H9 (cell line): Measurements from ENCODE around the gene PLA1A. TPM values are rescaled to one million over a fixed set of nuclear protein-coding genes. Genes with fewer than 3 reads are reported as not detected.

Experiments
- DNase-seq: peaks from one replicate; pipeline ENCODE4 v3.0.0-alpha.2; 2017
- H2AFZ ChIP-seq: one replicate; pipeline ENCODE4 v1.6.1; 2013; ENCODE audit warnings: mild to moderate bottlenecking, low read length, control low read depth, moderate library complexity
- H2AK5ac ChIP-seq: 2 replicates; pipeline ENCODE4 v1.6.1; 2013; ENCODE audit warnings: low read length, control low read depth, mixed read lengths; ENCODE audit not compliant: insufficient read length
- H2BK120ac ChIP-seq: one replicate; pipeline ENCODE4 v1.6.1; 2013; ENCODE audit warnings: low read depth, mild to moderate bottlenecking, low read length, control low read depth, inconsistent platforms; ENCODE audit not compliant: poor library complexity, severe bottlenecking
- H2BK12ac ChIP-seq: 2 replicates; pipeline ENCODE4 v1.6.1; 2013; ENCODE audit warnings: low read length, control low read depth, mixed read lengths, low read depth; ENCODE audit not compliant: insufficient read length
- H2BK15ac ChIP-seq: 2 replicates; pipeline ENCODE4 v1.6.1; 2013; ENCODE audit warnings: low read depth, low read length, control low read depth
- H2BK20ac ChIP-seq: one replicate; pipeline ENCODE4 v1.6.1; 2013; ENCODE audit warnings: low read depth, mild to moderate bottlenecking, low read length, control low read depth, inconsistent platforms; ENCODE audit not compliant: poor library complexity, severe bottlenecking
- H2BK5ac ChIP-seq: 2 replicates; pipeline ENCODE4 v1.6.1; 2013; ENCODE audit warnings: low read length, control low read depth, mixed read lengths; ENCODE audit not compliant: insufficient read length
- H3K14ac ChIP-seq: 2 replicates; pipeline ENCODE4 v1.6.1; 2013; ENCODE audit warnings: low read length, control low read depth; ENCODE audit not compliant: insufficient read depth
- H3K18ac ChIP-seq: 2 replicates; pipeline ENCODE4 v1.6.1; 2013; ENCODE audit warnings: low read depth, mild to moderate bottlenecking, mixed read lengths, low read length, control low read depth; ENCODE audit not compliant: insufficient read length
- H3K23ac ChIP-seq: 2 replicates; pipeline ENCODE4 v1.6.1; 2013; ENCODE audit warnings: low read length, control low read depth, mixed read lengths, low read depth; ENCODE audit not compliant: insufficient read length
- H3K23me2 ChIP-seq: 2 replicates; pipeline ENCODE4 v1.6.1; 2013; ENCODE audit warnings: low read depth, mild to moderate bottlenecking, mixed read lengths, low read length, control low read depth; ENCODE audit not compliant: insufficient read length, poor library complexity, severe bottlenecking
- H3K27ac ChIP-seq: 2 replicates; pipeline ENCODE4 v1.5.1; 2013; ENCODE audit warnings: low read length, control low read depth, mixed read lengths, low read depth; ENCODE audit not compliant: insufficient read length
- H3K27me3 ChIP-seq: 2 replicates; pipeline ENCODE4 v1.6.1; 2013; ENCODE audit warnings: low read length, control low read depth, inconsistent platforms; ENCODE audit not compliant: insufficient read depth
- H3K4ac ChIP-seq: 2 replicates; pipeline ENCODE4 v1.6.1; 2013; ENCODE audit warnings: low read depth, mild to moderate bottlenecking, control low read depth, inconsistent platforms, low read length, moderate library complexity
- H3K4me1 ChIP-seq: 2 replicates; pipeline ENCODE4 v1.6.1; 2013; ENCODE audit warnings: low read length, control low read depth, inconsistent platforms; ENCODE audit not compliant: insufficient read depth
- H3K4me2 ChIP-seq: 2 replicates; pipeline ENCODE4 v1.6.1; 2013; ENCODE audit warnings: low read length, control low read depth, mixed read lengths; ENCODE audit not compliant: insufficient read length, insufficient read depth
- H3K56ac ChIP-seq: 2 replicates; pipeline ENCODE4 v1.6.1; 2013; ENCODE audit warnings: low read depth, mild to moderate bottlenecking, mixed read lengths, low read length, control low read depth; ENCODE audit not compliant: insufficient read length
- H3K79me1 ChIP-seq: 2 replicates; pipeline ENCODE4 v1.6.1; 2013; ENCODE audit warnings: low read depth, mild to moderate bottlenecking, moderate library complexity, low read length, control low read depth, inconsistent platforms; ENCODE audit not compliant: insufficient read depth, poor library complexity, severe bottlenecking
- H3K79me2 ChIP-seq: 2 replicates; pipeline ENCODE4 v1.6.1; 2013; ENCODE audit warnings: low read length, control low read depth, inconsistent platforms; ENCODE audit not compliant: insufficient read depth
- H3K9ac ChIP-seq: 2 replicates; pipeline ENCODE4 v1.6.1; 2013; ENCODE audit warnings: low read length, control low read depth, mixed read lengths; ENCODE audit not compliant: insufficient read length; ENCODE audit errors: extremely low read depth
- H3K9me3 ChIP-seq: one replicate; pipeline ENCODE4 v1.6.1; 2013; ENCODE audit warnings: low read depth, low read length, inconsistent platforms; ENCODE audit not compliant: control insufficient read depth
- H3T11ph ChIP-seq: one replicate; pipeline ENCODE4 v1.6.1; 2013; ENCODE audit warnings: mild to moderate bottlenecking, low read length, control low read depth, inconsistent platforms
- H4K20me1 ChIP-seq: one replicate; pipeline ENCODE4 v1.6.1; 2013; ENCODE audit not compliant: control insufficient read depth, insufficient read length, insufficient read depth
- H4K5ac ChIP-seq: 2 replicates; pipeline ENCODE4 v1.6.1; 2013; ENCODE audit warnings: low read depth, mild to moderate bottlenecking, mixed read lengths, low read length, control low read depth; ENCODE audit not compliant: insufficient read length
- H4K8ac ChIP-seq: replicated peaks from 2 replicates; pipeline ENCODE4 v1.6.1; 2013; ENCODE audit warnings: low read length, control low read depth, mixed read lengths, low read depth; ENCODE audit not compliant: insufficient read length
- H4K91ac ChIP-seq: 2 replicates; pipeline ENCODE4 v1.6.1; 2013; ENCODE audit warnings: low read depth, mild to moderate bottlenecking, moderate library complexity, mixed read lengths, low read length, control low read depth; ENCODE audit not compliant: insufficient read length
- H3K27ac Mint-ChIP-seq, 3 experiments: 2 replicates in 2 of 3; 3 replicates in 1 of 3; pipeline ENCODE4 v1.8.0; 2020 to 2021; ENCODE audit warnings: mixed read lengths in 3 of 3, mild to moderate bottlenecking in 1 of 3, moderate library complexity in 1 of 3
- H3K27me3 Mint-ChIP-seq: 2 replicates; pipeline ENCODE4 v1.8.0; 2021; ENCODE audit warnings: low read depth, mild to moderate bottlenecking, moderate library complexity, mixed read lengths
- H3K36me3 Mint-ChIP-seq, 3 experiments: 2 replicates in 2 of 3; 3 replicates in 1 of 3; pipeline ENCODE4 v1.8.0; 2020 to 2021; ENCODE audit warnings: low read depth in 3 of 3, mixed read lengths in 3 of 3; ENCODE audit not compliant: insufficient read depth in 1 of 3
- H3K4me1 Mint-ChIP-seq, 2 experiments: 2 replicates each; pipeline ENCODE4 v1.8.0; 2020; ENCODE audit warnings: mixed read lengths in 2 of 2
- H3K4me3 Mint-ChIP-seq, 2 experiments: 2 replicates in 1 of 2; 3 replicates in 1 of 2; pipeline ENCODE4 v1.8.0; 2020 to 2021; ENCODE audit warnings: mild to moderate bottlenecking in 2 of 2, mixed read lengths in 2 of 2, moderate library complexity in 1 of 2
- H3K9me3 Mint-ChIP-seq, 2 experiments: 2 replicates in 1 of 2; 3 replicates in 1 of 2; pipeline ENCODE4 v1.8.0; 2020; ENCODE audit warnings: mild to moderate bottlenecking in 2 of 2, mixed read lengths in 2 of 2, moderate library complexity in 1 of 2
- WGBS: extraction: QIAGEN DNeasy Blood & Tissue Kit; methylation state at CpG from one replicate; pipeline ENCODE4 v1.1.7; 2013; ENCODE audit warnings: missing lambda C conversion rate, low lambda C conversion rate, mixed read lengths; ENCODE audit not compliant: insufficient read length; ENCODE audit errors: extremely low coverage; 5-methylcytosine and 5-hydroxymethylcytosine counted together
- total RNA-seq: library from RNA; stranded (reverse); gene quantifications from 2 replicates; pipeline ENCODE4 v1.2.1, GENCODE V29; 2021
- TF ChIP-seq, protein P1 (sequence below): fragments of 200-600 bp; sonication (generic); conservative IDR thresholded peaks from 3 replicates; pipeline ENCODE4 v1.8.0; 2021; ENCODE audit warnings: antibody characterized with exemption, mild to moderate bottlenecking

Gene PLA1A
- total RNA-seq, 1 experiment from 2014 or later: not detected

DNA sequence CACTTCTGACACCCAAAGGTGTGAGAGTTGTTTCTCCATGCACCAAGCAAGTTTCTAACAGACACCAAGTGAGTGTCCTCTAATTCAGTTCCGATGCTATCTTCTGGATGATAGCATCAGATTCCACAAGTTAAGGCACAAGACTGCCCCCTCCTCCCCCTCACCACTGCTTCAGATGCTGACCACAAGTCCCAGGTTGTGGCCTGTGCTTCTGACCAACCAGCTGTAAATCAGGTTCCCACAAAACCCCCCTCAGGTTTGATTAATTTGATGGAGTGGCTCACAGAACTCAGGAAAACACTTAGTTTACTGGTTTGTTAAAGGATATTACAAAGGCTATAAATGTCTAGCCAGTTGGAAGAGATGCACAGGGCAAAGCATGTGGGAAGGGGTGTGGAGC, 7.0 kb upstream of the PLA1A start:
- no peak for DNase-seq
- peaks cover 0 to 5% (median 2%) of the 10 kb centered on the region in 3 experiments; a peak in 5 of 7 replicates for H3K36me3 Mint-ChIP-seq
- H3K27ac Mint-ChIP-seq: no peak overlapping the region
- no peak overlapping the region for H2BK12ac ChIP-seq
- H4K20me1 ChIP-seq: no peaks in the 10 kb centered on the region
- H3K14ac ChIP-seq: no peak overlapping the region
- WGBS: no CpG with 5 or more reads among the region's 1 CpG
- H3K18ac ChIP-seq: no peak overlapping the region
- no peak overlapping the region for H3T11ph ChIP-seq
- H2AK5ac ChIP-seq: no peak overlapping the region
- H3K4me2 ChIP-seq: no peak overlapping the region
- H2BK120ac ChIP-seq: no peak overlapping the region
- H3K4ac ChIP-seq: no peak overlapping the region
- H2BK15ac ChIP-seq: no peak overlapping the region
- H3K4me1 ChIP-seq: no peaks in the 10 kb centered on the region; the same call in 1 of the 2 replicates
- no peak overlapping the region for H3K9ac ChIP-seq
- H4K8ac ChIP-seq: no peak overlapping the region
- H2BK5ac ChIP-seq: no peak overlapping the region
- no peak overlapping the region for H2BK20ac ChIP-seq
- no peak overlapping the region for H2AFZ ChIP-seq
- peaks cover 17 to 21% of the 10 kb centered on the region in 2 experiments for H3K4me1 Mint-ChIP-seq
- H3K23ac ChIP-seq: no peak overlapping the region
- TF ChIP-seq, protein P1, sequence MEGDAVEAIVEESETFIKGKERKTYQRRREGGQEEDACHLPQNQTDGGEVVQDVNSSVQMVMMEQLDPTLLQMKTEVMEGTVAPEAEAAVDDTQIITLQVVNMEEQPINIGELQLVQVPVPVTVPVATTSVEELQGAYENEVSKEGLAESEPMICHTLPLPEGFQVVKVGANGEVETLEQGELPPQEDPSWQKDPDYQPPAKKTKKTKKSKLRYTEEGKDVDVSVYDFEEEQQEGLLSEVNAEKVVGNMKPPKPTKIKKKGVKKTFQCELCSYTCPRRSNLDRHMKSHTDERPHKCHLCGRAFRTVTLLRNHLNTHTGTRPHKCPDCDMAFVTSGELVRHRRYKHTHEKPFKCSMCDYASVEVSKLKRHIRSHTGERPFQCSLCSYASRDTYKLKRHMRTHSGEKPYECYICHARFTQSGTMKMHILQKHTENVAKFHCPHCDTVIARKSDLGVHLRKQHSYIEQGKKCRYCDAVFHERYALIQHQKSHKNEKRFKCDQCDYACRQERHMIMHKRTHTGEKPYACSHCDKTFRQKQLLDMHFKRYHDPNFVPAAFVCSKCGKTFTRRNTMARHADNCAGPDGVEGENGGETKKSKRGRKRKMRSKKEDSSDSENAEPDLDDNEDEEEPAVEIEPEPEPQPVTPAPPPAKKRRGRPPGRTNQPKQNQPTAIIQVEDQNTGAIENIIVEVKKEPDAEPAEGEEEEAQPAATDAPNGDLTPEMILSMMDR: no peak
- no peaks in the 10 kb centered on the region for H3K23me2 ChIP-seq
- no peaks in the 10 kb centered on the region for H3K9me3 ChIP-seq
- no peak overlapping the region for H3K4me3 Mint-ChIP-seq
- no peaks in the 10 kb centered on the region for H3K27me3 ChIP-seq
- no peak overlapping the region for H4K5ac ChIP-seq
- no peaks in the 10 kb centered on the region for H3K79me2 ChIP-seq
- H3K79me1 ChIP-seq: no peaks in the 10 kb centered on the region
- peaks cover 5% of the 10 kb centered on the region for H3K27me3 Mint-ChIP-seq
- H3K9me3 Mint-ChIP-seq: peaks cover 6 to 13% of the 10 kb centered on the region in 2 experiments; a peak in 4 of 5 replicates
- no peak overlapping the region for H3K56ac ChIP-seq
- no peak overlapping the region for H3K27ac ChIP-seq
- no peak overlapping the region for H4K91ac ChIP-seq
